ENCODE data around the gene RUBCN. TPM values are rescaled to one million over a fixed set of nuclear protein-coding genes. Genes with fewer than 3 reads are reported as not detected.
"Not testable (repeated sequence)": the region's sequence is repeated elsewhere in the genome, so short reads cannot be mapped to it uniquely, and the experiment has no call there.

The RUBCN gene
- total and polyA plus RNA-seq, 2 of the 13 experiments (the other 11 are each of a cell fraction or from before 2014, with no cell fraction given), result 5.2 to 8.1 TPM

DNA sequence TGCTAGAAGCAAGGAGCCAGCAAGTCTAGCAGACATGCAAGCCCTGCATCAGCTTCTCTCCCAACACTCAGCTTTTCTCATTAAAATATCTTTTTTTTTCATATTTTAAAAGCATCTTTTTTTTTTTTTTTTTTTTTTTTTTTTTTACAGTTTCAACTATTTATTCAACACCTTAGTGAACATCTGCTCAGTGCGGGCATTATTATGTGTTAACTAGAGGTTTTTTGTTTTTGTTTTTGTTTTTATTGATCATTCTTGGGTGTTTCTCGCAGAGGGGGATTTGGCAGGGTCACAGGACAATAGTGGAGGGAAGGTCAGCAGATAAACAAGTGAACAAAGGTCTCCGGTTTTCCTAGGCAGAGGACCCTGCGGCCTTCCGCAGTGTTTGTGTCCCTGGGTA lies 5.9 kb downstream of the RUBCN start:
- POLR2A ChIA-PET; H3K79me2 ChIP-seq (ENCODE audit: insufficient read depth, low read length); CTCF ChIA-PET (ENCODE audit: low intra/inter-chr PET ratio, low total read pairs); H3K4me2 ChIP-seq (ENCODE audit: low read depth, low read length); in situ Hi-C loops (cut with HindIII; ENCODE audit: extremely low pct_ligation_motif_present, low pct_unique_long_range_greater_than_20kb); ATAC-seq; FAIRE-seq; H3K4me1 ChIP-seq (ENCODE audit: insufficient read depth, low read length); H4K20me1 ChIP-seq (ENCODE audit: insufficient read depth, low read length); H3K9me3 ChIP-seq (ENCODE audit: low read length); H2AFZ ChIP-seq (ENCODE audit: low read length); DNase-seq (ENCODE audit: low spot score); H3K36me3 ChIP-seq (replicated peaks in 1 of 2; ENCODE audit: control insufficient read depth in 1 of 2, insufficient read depth in 2 of 2, low read length in 2 of 2); H3K27me3 ChIP-seq (ENCODE audit: control insufficient read depth in 1 of 2, insufficient read depth in 2 of 2, low read length in 2 of 2); H3K27ac ChIP-seq (ENCODE audit: extremely low read length, insufficient read depth, low read length); H3K9ac ChIP-seq (ENCODE audit: insufficient read depth, low read depth, low read length); BruUV-seq (replicated peaks); H3K4me3 ChIP-seq (replicated peaks in 1 of 3; ENCODE audit: insufficient read depth in 1 of 3, low read depth in 2 of 3, low read length in 3 of 3); intact Hi-C loops (cut with micrococcal nuclease; ENCODE audit: unreplicated experiment): not testable (repeated sequence)
- TF ChIP-seq, protein P1, sequence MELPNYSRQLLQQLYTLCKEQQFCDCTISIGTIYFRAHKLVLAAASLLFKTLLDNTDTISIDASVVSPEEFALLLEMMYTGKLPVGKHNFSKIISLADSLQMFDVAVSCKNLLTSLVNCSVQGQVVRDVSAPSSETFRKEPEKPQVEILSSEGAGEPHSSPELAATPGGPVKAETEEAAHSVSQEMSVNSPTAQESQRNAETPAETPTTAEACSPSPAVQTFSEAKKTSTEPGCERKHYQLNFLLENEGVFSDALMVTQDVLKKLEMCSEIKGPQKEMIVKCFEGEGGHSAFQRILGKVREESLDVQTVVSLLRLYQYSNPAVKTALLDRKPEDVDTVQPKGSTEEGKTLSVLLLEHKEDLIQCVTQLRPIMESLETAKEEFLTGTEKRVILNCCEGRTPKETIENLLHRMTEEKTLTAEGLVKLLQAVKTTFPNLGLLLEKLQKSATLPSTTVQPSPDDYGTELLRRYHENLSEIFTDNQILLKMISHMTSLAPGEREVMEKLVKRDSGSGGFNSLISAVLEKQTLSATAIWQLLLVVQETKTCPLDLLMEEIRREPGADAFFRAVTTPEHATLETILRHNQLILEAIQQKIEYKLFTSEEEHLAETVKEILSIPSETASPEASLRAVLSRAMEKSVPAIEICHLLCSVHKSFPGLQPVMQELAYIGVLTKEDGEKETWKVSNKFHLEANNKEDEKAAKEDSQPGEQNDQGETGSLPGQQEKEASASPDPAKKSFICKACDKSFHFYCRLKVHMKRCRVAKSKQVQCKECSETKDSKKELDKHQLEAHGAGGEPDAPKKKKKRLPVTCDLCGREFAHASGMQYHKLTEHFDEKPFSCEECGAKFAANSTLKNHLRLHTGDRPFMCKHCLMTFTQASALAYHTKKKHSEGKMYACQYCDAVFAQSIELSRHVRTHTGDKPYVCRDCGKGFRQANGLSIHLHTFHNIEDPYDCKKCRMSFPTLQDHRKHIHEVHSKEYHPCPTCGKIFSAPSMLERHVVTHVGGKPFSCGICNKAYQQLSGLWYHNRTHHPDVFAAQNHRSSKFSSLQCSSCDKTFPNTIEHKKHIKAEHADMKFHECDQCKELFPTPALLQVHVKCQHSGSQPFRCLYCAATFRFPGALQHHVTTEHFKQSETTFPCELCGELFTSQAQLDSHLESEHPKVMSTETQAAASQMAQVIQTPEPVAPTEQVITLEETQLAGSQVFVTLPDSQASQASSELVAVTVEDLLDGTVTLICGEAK (IDR thresholded peaks at IDR 0.05), result peak; percentile 21; the same call in 1 of the 2 replicates
- TF ChIP-seq, protein P1 (CRISPR knock-in tag; IDR thresholded peaks at IDR 0.05), result not testable (repeated sequence)
- WGBS (ENCODE audit: low lambda C conversion rate), result 85% methylated on average over 4 of the region's 5 CpGs
